Right hindlimb (tissue), 1 donor: ENCODE measurements around the gene SPATA12.

ENCODE experiments used
- DNase-seq: peaks from one replicate; pipeline ENCODE4 v3.0.0-alpha.2; 2018

Gene SPATA12

GRCh38 chr3:57085211-57085610 is 24.7 kb downstream of the SPATA12 start:
- no peak for DNase-seq

GRCh38 chr3:57086201-57086600 is 25.7 kb downstream of the SPATA12 start:
- no peak for DNase-seq

GRCh38 chr3:57087361-57088092 is 27.1 kb downstream of the SPATA12 start:
- no peak for DNase-seq

- no peak for DNase-seq
Measured at GRCh38 chr3:57088503-57088902, 28.0 kb downstream of the SPATA12 start.

GRCh38 chr3:57089043-57089442 is 28.6 kb downstream of the SPATA12 start:
- no peak for DNase-seq

- no peak for DNase-seq
Measured at GRCh38 chr3:57091521-57092273, 31.2 kb downstream of the SPATA12 start.

GRCh38 chr3:57093489-57093888 is 33.0 kb downstream of the SPATA12 start:
- DNase-seq: no peak

GRCh38 chr3:57093971-57094535 is 33.6 kb downstream of the SPATA12 start:
- DNase-seq: no peak

GRCh38 chr3:57094575-57094974 is 34.1 kb downstream of the SPATA12 start:
- peak; percentile 92 for DNase-seq

GRCh38 chr3:57095363-57095762 is 34.9 kb downstream of the SPATA12 start:
- no peak for DNase-seq

GRCh38 chr3:57097536-57097935 is 37.1 kb downstream of the SPATA12 start:
- no peak for DNase-seq

- DNase-seq: no peak
Measured at GRCh38 chr3:57098418-57099310, 38.2 kb downstream of the SPATA12 start.

- peak; percentile 87 for DNase-seq
Measured at GRCh38 chr3:57100046-57100695, 39.7 kb downstream of the SPATA12 start.

- no peak for DNase-seq
Measured at GRCh38 chr3:57105585-57105984, 45.1 kb downstream of the SPATA12 start.

GRCh38 chr3:57108684-57109083 is 48.2 kb downstream of the SPATA12 start:
- DNase-seq: no peak

- no peak for DNase-seq
Measured at GRCh38 chr3:57109437-57110199, 49.2 kb downstream of the SPATA12 start.

- DNase-seq: no peak
Measured at GRCh38 chr3:57110214-57110613, 49.8 kb downstream of the SPATA12 start.

- peak; percentile 81 for DNase-seq
Measured at GRCh38 chr3:57110798-57111197, 50.3 kb downstream of the SPATA12 start.

- DNase-seq: no peak
Measured at GRCh38 chr3:57112206-57112605, 51.7 kb downstream of the SPATA12 start.

GRCh38 chr3:57116501-57116900 is 56.0 kb downstream of the SPATA12 start:
- DNase-seq: no peak

- DNase-seq: no peak
Measured at GRCh38 chr3:57118254-57118653, 57.8 kb downstream of the SPATA12 start.

GRCh38 chr3:57120040-57120439 is 59.6 kb downstream of the SPATA12 start:
- DNase-seq: no peak
